Upper lobe of left lung (tissue), 4 donors: ENCODE data around the gene DMAC2.

Experiments used
- CTCF ChIP-seq, 6 experiments: fragments of 450-650 bp in 4 of 6; fragments of 200-600 bp in 2 of 6; sonication (generic) in 2 of 6; IDR thresholded peaks; one replicate each; pipeline ENCODE4 v1.5.1; 2016 to 2019; ENCODE audit warnings: antibody characterized with exemption in 6 of 6
- EP300 ChIP-seq, 4 donors: sonication (generic); formaldehyde crosslinking; IDR thresholded peaks; one replicate each; pipeline ENCODE4 v1.5.1; 2017; ENCODE audit warnings: antibody characterized with exemption in 4 of 4, control low read depth in 2 of 4
- POLR2A ChIP-seq, 4 donors: fragments of 450-650 bp; IDR thresholded peaks; one replicate each; pipeline ENCODE4 v1.5.1; 2016 to 2017; ENCODE audit warnings: antibody characterized with exemption in 4 of 4, mild to moderate bottlenecking in 2 of 4
- POLR2AphosphoS5 ChIP-seq, 2 donors: sonication (generic); formaldehyde crosslinking; IDR thresholded peaks; one replicate each; pipeline ENCODE4 v1.5.1; 2017; ENCODE audit warnings: antibody characterized with exemption in 2 of 2

GRCh38 chr19:41424335-41425173, 15.2 kb downstream of the DMAC2 start:
- no peak for TF ChIP-seq CTCF (IDR thresholded peaks at IDR 0.05)
- no peak for TF ChIP-seq POLR2AphosphoS5 (IDR thresholded peaks at IDR 0.05)
- no peak for TF ChIP-seq EP300 (IDR thresholded peaks at IDR 0.05)
- no peak for TF ChIP-seq POLR2A (IDR thresholded peaks at IDR 0.05)
